Activated naive CD8-positive, alpha-beta T cell treated with anti-CD3 and anti-CD28 coated beads for 36 hours (primary cell): ENCODE data around the gene OR6B1. TPM values are rescaled to one million over a fixed set of nuclear protein-coding genes. Genes with fewer than 3 reads are reported as not detected.

Source experiments
- DNase-seq: peaks from one replicate; pipeline ENCODE4 v3.0.0; 2021
- H3K27ac Mint-ChIP-seq: one replicate; pipeline ENCODE4 v1.8.0; 2022; ENCODE audit warnings: mild to moderate bottlenecking, moderate library complexity, mixed read lengths
- H3K27me3 Mint-ChIP-seq: one replicate; pipeline ENCODE4 v1.8.0; 2022; ENCODE audit warnings: mild to moderate bottlenecking, mixed read lengths
- H3K36me3 Mint-ChIP-seq: one replicate; pipeline ENCODE4 v1.8.0; 2021; ENCODE audit warnings: mild to moderate bottlenecking, mixed read lengths
- H3K4me1 Mint-ChIP-seq: one replicate; pipeline ENCODE4 v1.8.0; 2021; ENCODE audit warnings: mixed read lengths
- H3K4me3 Mint-ChIP-seq: one replicate; pipeline ENCODE4 v1.8.0; 2022; ENCODE audit warnings: mild to moderate bottlenecking, moderate library complexity, mixed read lengths
- H3K9me3 Mint-ChIP-seq: one replicate; pipeline ENCODE4 v1.8.0; 2022; ENCODE audit warnings: mixed read lengths
- total RNA-seq, 2 experiments: library from RNA; stranded (reverse); gene quantifications; one replicate each; pipeline ENCODE4 v1.2.3, GENCODE V29; 2021

OR6B1 gene
- total RNA-seq = not detected

GRCh38 chr7:144000020-144000419 is at the start of gene OR6B1:
Gene OR6B1, plus strand, starts transcription at chr7:144000320. Its CDS starts 3,677 bp downstream, at chr7:144003997.
- Mint-ChIP-seq H3K36me3 (no peaks in the 10 kb centered on the region), H3K27me3 (no peaks in the 10 kb centered on the region), H3K4me1 (no peaks in the 10 kb centered on the region), H3K9me3 (no peaks in the 10 kb centered on the region), H3K4me3 (no peak within 1 kb of the TSS), H3K27ac (no peak within 1 kb of the TSS)
- no peak for DNase-seq

GRCh38 chr7:143953421-143953820 is 46.7 kb upstream of the OR6B1 start:
- no peak for DNase-seq
- Mint-ChIP-seq H3K27me3 (peaks cover 50% of the 10 kb centered on the region), H3K4me1 (no peaks in the 10 kb centered on the region), H3K27ac (no peak overlapping the region), H3K4me3 (no peak overlapping the region), H3K36me3 (no peaks in the 10 kb centered on the region), H3K9me3 (no peaks in the 10 kb centered on the region)

DNA sequence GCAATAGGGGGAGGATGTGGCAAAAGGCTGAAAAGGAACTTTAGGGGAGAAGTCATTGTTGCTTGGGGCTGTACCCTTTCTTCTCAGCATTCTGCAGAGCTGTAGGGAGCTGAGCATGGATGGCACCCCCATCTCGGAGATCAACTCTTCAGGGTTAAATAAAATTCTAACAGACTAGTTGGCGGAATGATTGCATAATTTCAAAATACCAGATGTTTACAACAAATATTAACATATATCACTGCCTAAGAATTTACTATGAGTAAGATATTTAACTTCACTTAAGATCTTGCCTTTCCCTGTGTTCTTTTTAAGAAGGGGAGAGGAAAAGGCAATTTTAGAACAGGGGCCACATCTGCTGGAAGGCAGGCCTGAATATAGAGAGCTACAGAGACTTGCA is 46.0 kb upstream of the OR6B1 start:
- Mint-ChIP-seq H3K9me3 (no peaks in the 10 kb centered on the region), H3K4me3 (no peak overlapping the region), H3K36me3 (no peaks in the 10 kb centered on the region), H3K27ac (no peak overlapping the region), H3K4me1 (no peaks in the 10 kb centered on the region), H3K27me3 (peaks cover 46% of the 10 kb centered on the region)
- no peak for DNase-seq

DNA sequence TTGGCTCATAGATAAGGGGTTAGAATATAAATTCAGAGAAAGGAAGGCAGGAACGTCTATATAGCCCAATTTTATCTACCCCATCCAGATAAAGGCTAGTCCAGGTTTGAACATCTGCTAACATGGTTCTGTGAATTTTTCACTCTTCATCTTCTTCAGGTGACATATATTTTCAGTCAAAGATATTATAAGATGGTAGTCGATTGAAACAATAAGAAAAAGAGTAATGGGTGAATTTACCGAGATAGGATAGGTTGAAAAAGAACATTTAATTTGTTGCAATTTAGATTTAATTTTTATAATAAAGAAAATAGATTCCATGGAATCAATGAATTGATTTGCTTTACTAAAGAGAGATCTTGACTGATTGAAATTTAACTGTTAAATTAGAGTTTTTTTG is 45.6 kb upstream of the OR6B1 start, which contains the start of gene OR2F1:
Gene OR2F1 (plus strand): TSS at position 301 of the 400 bp plus-strand sequence. CDS start 5,127 bp downstream, outside the sequence.
- DNase-seq = no peak
- peaks cover 42% of the 10 kb centered on the region for H3K27me3 Mint-ChIP-seq
- H3K4me1 Mint-ChIP-seq = no peaks in the 10 kb centered on the region
- no peaks in the 10 kb centered on the region for H3K9me3 Mint-ChIP-seq
- no peaks in the 10 kb centered on the region for H3K36me3 Mint-ChIP-seq
- no peak within 1 kb of the TSS for H3K4me3 Mint-ChIP-seq
- no peak within 1 kb of the TSS for H3K27ac Mint-ChIP-seq

- H3K4me3 Mint-ChIP-seq = no peak overlapping the region
- no peaks in the 10 kb centered on the region for H3K4me1 Mint-ChIP-seq
Measured at GRCh38 chr7:143958781-143959180, 41.3 kb upstream of the OR6B1 start.

DNA sequence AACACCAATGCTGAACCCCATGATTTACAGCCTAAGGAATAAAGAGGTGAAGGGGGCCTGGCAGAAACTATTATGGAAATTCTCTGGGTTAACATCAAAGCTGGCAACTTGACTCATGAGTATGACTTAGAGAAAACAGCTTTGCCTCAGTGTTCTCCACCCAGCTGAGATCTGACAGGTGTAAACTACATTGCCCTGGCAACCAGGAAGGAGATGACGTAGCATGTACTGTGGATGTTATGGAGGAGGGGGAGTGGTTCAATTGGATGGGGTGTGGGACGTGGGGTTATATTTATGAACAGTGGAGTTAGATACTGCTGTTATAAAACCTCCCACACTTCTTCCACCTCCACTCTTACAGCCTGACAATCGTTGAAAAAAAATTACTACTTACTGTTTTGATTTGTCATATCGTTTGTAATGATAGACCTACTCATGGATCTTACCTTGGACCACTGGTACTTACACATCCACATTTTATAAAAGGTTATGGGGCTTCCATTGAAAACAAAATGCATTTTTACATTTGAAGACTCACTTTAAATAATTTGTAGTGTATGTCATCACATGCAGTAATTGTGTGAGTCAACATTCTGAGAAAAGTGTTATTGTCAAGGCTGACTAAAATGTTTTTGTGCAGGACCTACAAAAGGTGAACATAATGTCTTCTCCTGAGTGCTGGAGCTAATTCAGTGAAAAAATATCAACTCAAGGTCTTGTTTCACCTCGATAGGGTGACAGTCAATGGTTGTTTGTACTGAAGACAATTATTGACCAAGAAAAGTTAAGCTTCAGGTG is 39.1 kb upstream of the OR6B1 start:
- no peaks in the 10 kb centered on the region for H3K36me3 Mint-ChIP-seq

More at GRCh38 chr7:143958781-143959180, 41.3 kb upstream of the OR6B1 start:
- DNase-seq = no peak
- Mint-ChIP-seq H3K9me3 (no peaks in the 10 kb centered on the region), H3K27me3 (peaks cover 38% of the 10 kb centered on the region), H3K27ac (no peak overlapping the region), H3K36me3 (no peaks in the 10 kb centered on the region)

DNA sequence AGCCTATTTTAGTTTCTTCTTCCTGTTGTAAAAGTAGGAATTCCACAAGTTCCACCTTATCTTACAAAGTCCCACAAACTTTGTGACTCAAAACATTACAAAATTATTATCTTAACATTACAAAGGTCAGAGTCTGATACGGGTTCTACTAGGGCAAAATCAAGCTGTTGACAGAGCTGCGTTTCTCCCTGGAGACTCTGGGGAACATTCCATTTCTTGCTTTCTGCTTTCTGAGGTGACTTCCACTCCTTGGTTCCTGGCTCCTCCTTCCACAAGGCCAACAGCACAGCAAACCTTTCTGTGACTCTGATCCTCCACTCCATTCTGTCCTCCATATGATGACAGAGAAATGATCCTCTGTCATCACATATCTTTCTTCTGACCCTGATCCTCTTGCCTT is 34.8 kb upstream of the OR6B1 start:
- Mint-ChIP-seq H3K4me3 (no peak overlapping the region), H3K36me3 (no peaks in the 10 kb centered on the region), H3K27me3 (peaks cover 18% of the 10 kb centered on the region), H3K4me1 (no peaks in the 10 kb centered on the region), H3K9me3 (no peaks in the 10 kb centered on the region), H3K27ac (no peak overlapping the region)
- DNase-seq = no peak

More for the DNA sequence above, 39.1 kb upstream of the OR6B1 start:
- Mint-ChIP-seq H3K9me3 (no peaks in the 10 kb centered on the region), H3K4me1 (no peaks in the 10 kb centered on the region), H3K4me3 (no peak overlapping the region), H3K27me3 (peaks cover 28% of the 10 kb centered on the region), H3K27ac (no peak overlapping the region)
- DNase-seq = no peak

GRCh38 chr7:143967398-143967797 is 32.7 kb upstream of the OR6B1 start:
- DNase-seq = no peak
- Mint-ChIP-seq H3K9me3 (no peaks in the 10 kb centered on the region), H3K27me3 (peaks cover 17% of the 10 kb centered on the region), H3K4me1 (no peaks in the 10 kb centered on the region), H3K36me3 (no peaks in the 10 kb centered on the region), H3K4me3 (no peak overlapping the region), H3K27ac (no peak overlapping the region)

DNA sequence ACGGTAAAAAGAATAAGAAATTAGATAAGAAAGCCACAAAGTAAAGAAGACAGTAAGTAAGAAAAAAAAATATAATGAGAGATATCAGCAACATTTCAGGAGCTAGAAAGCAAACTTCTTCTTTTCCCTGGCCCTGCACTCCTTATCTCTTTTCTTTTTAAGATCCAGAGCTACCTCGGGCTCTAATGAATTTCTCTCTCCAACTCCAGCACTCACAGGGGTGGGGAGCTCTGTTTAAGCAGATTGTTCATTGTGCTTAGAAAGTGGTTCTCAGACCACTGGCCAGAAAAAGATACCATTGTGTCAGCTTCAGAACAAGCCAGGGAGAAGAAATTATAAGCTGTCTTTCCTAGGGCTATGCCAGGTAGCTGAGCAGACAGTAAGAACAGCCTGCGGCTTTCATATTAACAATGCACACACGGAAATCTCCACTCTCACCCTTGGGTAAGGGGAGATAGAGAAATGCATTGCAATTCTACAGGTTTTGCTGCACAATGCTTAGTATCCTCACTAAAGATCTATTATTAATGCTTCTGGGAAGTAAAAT is 26.2 kb upstream of the OR6B1 start:
- no peak for DNase-seq
- no peaks in the 10 kb centered on the region for H3K9me3 Mint-ChIP-seq
- no peak overlapping the region for H3K27ac Mint-ChIP-seq
- H3K27me3 Mint-ChIP-seq = peaks cover 9% of the 10 kb centered on the region
- no peak overlapping the region for H3K4me3 Mint-ChIP-seq
- no peaks in the 10 kb centered on the region for H3K4me1 Mint-ChIP-seq
- no peaks in the 10 kb centered on the region for H3K36me3 Mint-ChIP-seq

- no peaks in the 10 kb centered on the region for H3K36me3 Mint-ChIP-seq
- DNase-seq = no peak
- H3K9me3 Mint-ChIP-seq = no peaks in the 10 kb centered on the region
- H3K4me3 Mint-ChIP-seq = no peak overlapping the region
- no peaks in the 10 kb centered on the region for H3K4me1 Mint-ChIP-seq
- H3K27me3 Mint-ChIP-seq = peaks cover 9% of the 10 kb centered on the region
- no peak overlapping the region for H3K27ac Mint-ChIP-seq
Measured at GRCh38 chr7:143974459-143974858, 25.7 kb upstream of the OR6B1 start.

DNA sequence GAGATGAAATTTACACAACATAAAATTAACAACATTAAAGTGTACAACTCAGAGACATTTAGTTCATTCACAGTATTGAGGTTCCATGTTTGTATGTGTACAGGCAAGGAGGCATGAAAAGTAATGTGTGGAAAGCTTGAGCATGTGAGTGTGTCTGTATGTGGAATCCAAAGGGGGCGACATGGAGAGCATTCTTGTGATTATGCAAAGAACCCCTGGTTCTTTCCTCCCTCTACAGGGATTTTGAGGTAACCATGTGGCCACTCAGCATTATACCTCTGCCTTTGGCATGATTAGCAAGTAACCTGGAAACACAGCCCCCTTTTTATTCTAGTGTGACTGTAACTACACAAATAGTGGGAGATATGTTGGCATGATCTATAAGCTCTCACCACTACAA is 24.5 kb upstream of the OR6B1 start:
- no peak for DNase-seq
- Mint-ChIP-seq H3K4me3 (no peak overlapping the region), H3K4me1 (no peaks in the 10 kb centered on the region), H3K9me3 (no peaks in the 10 kb centered on the region), H3K27ac (no peak overlapping the region), H3K36me3 (no peaks in the 10 kb centered on the region), H3K27me3 (peaks cover 10% of the 10 kb centered on the region)

GRCh38 chr7:143978585-143978984 is 21.5 kb upstream of the OR6B1 start:
- DNase-seq = no peak

GRCh38 chr7:143979359-143979758 is 20.8 kb upstream of the OR6B1 start:
- Mint-ChIP-seq H3K27me3 (peaks cover 4% of the 10 kb centered on the region), H3K36me3 (no peaks in the 10 kb centered on the region), H3K4me1 (no peaks in the 10 kb centered on the region), H3K4me3 (no peak overlapping the region), H3K27ac (no peak overlapping the region), H3K9me3 (no peaks in the 10 kb centered on the region)
- DNase-seq = no peak

More at GRCh38 chr7:143978585-143978984, 21.5 kb upstream of the OR6B1 start:
- Mint-ChIP-seq H3K4me1 (no peaks in the 10 kb centered on the region), H3K4me3 (no peak overlapping the region), H3K9me3 (no peaks in the 10 kb centered on the region), H3K27me3 (peaks cover 4% of the 10 kb centered on the region), H3K27ac (no peak overlapping the region), H3K36me3 (no peaks in the 10 kb centered on the region)

DNA sequence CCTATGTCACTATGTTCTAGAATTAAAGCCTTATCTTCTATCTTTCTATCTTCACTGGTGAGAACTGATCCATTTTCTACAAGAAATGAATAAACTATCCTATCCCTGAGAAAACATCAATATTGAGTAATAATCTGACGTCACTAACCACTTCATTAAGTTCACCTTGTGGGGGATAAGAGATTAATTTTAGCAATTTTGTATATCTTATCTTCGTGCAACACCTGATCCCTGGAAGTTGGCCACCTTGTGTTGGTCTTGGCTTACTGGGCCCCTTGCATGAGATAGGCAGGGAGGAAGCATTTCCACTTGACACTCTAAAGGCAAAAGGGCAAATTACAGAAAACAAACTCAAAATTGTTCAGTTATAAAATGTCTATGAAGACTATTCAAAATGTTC is 20.1 kb upstream of the OR6B1 start:
- no peak overlapping the region for H3K4me3 Mint-ChIP-seq
- H3K27me3 Mint-ChIP-seq = peaks cover 4% of the 10 kb centered on the region
- DNase-seq = no peak
- H3K4me1 Mint-ChIP-seq = no peaks in the 10 kb centered on the region
- no peaks in the 10 kb centered on the region for H3K36me3 Mint-ChIP-seq
- no peaks in the 10 kb centered on the region for H3K9me3 Mint-ChIP-seq
- H3K27ac Mint-ChIP-seq = no peak overlapping the region

DNA sequence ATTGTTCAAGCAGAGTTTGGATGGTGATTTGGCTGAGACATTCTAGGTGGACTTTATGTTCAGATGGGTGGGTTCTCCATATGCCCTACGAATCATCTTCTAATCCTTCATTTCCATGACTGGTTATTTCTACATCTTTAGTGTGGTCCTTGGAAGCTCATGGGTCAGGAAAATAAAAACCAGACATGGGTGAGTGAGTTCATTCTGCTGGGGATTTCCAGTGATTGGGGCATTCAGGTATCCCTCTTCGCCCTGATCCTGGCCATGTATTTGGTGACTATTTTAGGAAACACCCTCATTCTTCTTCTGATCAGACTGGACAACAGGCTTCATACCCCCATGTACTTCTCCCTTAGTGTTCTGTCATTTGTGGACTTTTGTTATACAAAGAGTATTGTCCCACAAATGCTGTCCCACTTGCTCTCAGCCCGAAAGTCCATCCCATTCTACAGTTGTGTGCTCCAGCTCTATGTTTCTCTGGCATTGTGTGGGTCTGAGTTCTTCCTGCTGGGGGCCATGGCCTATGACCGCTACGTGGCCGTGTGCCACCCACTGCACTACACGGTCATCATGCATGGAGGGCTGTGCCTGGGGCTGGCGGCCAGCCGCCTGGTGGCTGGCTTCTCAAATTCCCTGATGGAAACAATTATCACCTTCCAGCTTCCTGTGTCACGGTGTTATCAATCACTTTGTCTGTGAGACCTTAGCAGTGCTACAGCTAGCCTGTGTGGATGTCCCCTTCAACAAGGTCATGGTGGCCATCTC is 19.2 kb upstream of the OR6B1 start:
- no peak for DNase-seq
- Mint-ChIP-seq H3K27me3 (peaks cover 4% of the 10 kb centered on the region), H3K27ac (no peak overlapping the region), H3K36me3 (no peaks in the 10 kb centered on the region), H3K4me1 (no peaks in the 10 kb centered on the region), H3K9me3 (no peaks in the 10 kb centered on the region), H3K4me3 (no peak overlapping the region)
